Activated T-cell treated with anti-CD3 and anti-CD28 coated beads for 1 hour (primary cell): ENCODE measurements around the gene ADGRL1.
"Not testable (repeated sequence)": the region's sequence is repeated elsewhere in the genome, so short reads cannot be mapped to it uniquely, and the experiment has no call there.

ENCODE experiments used
- DNase-seq: peaks from one replicate; pipeline ENCODE4 v3.0.0-alpha.2; 2020; ENCODE audit warnings: low read depth

ADGRL1 gene

GRCh38 chr19:14161305-14161704 is 44.7 kb downstream of the ADGRL1 start:
- DNase-seq, result no peak

GRCh38 chr19:14160017-14160703 is 45.8 kb downstream of the ADGRL1 start:
- DNase-seq, result no peak

- DNase-seq, result no peak
These were observed 46.9 kb downstream of the ADGRL1 start for GRCh38 chr19:14159059-14159458.

GRCh38 chr19:14158276-14159023 is 47.5 kb downstream of the ADGRL1 start:
- no peak for DNase-seq

GRCh38 chr19:14156971-14157717 is 48.8 kb downstream of the ADGRL1 start:
- no peak for DNase-seq

GRCh38 chr19:14156122-14156521 is 49.8 kb downstream of the ADGRL1 start:
- DNase-seq, result no peak

GRCh38 chr19:14155371-14155770 is 50.6 kb downstream of the ADGRL1 start:
- no peak for DNase-seq

- no peak for DNase-seq
These were observed 53.3 kb downstream of the ADGRL1 start for GRCh38 chr19:14152713-14153112.

GRCh38 chr19:14150770-14151661 is 55.0 kb downstream of the ADGRL1 start:
- DNase-seq, result no peak

- no peak for DNase-seq
These were observed 55.8 kb downstream of the ADGRL1 start for GRCh38 chr19:14150041-14150769.

GRCh38 chr19:14149509-14149994 is 56.4 kb downstream of the ADGRL1 start:
- DNase-seq, result peak; percentile 50

GRCh38 chr19:14148751-14149410 is 57.1 kb downstream of the ADGRL1 start:
- no peak for DNase-seq

- peak; percentile 42 for DNase-seq
These were observed 58.0 kb downstream of the ADGRL1 start for GRCh38 chr19:14147797-14148605.

- DNase-seq, result no peak
These were observed 59.2 kb downstream of the ADGRL1 start for GRCh38 chr19:14146789-14147216.

GRCh38 chr19:14146169-14146568 is 59.8 kb downstream of the ADGRL1 start:
- not testable (repeated sequence) for DNase-seq

- no peak for DNase-seq
These were observed 60.6 kb downstream of the ADGRL1 start for GRCh38 chr19:14145381-14145780.

GRCh38 chr19:14142262-14143190 is 63.4 kb downstream of the ADGRL1 start:
- DNase-seq, result no peak

GRCh38 chr19:14141041-14141440 is 64.9 kb downstream of the ADGRL1 start:
- no peak for DNase-seq
